WTC11 (cell line): ENCODE measurements around the gene LRFN2. TPM values are rescaled to one million over a fixed set of nuclear protein-coding genes. Genes with fewer than 3 reads are reported as not detected.

ENCODE experiments used
- ATAC-seq: fragments of 200-7000 bp; cut with Tn5 transposase; 2 replicates; pipeline ENCODE4 v1.10.0; 2021; ENCODE audit warnings: mild to moderate bottlenecking, moderate library complexity
- CTCF ChIA-PET: fragments of 300-600 bp; sonication (Branson Sonifier 250); formaldehyde crosslinking; loops from one replicate; lab custom pipeline; 2021; ENCODE audit warnings: antibody characterized with exemption; lab: Charles Lee
- POLR2A ChIA-PET: fragments of 350-600 bp; sonication (Branson Sonifier 250); formaldehyde crosslinking; loops from one replicate; lab custom pipeline; 2021; ENCODE audit warnings: antibody characterized with exemption; lab: Charles Lee
- DNase-seq: peaks from one replicate; pipeline ENCODE4 v3.0.0; 2021; ENCODE audit warnings: low spot score
- H3K27ac Mint-ChIP-seq: 2 replicates; pipeline ENCODE4 v1.8.0; 2021; ENCODE audit warnings: mixed read lengths
- H3K27me3 Mint-ChIP-seq: 2 replicates; pipeline ENCODE4 v1.8.0; 2021; ENCODE audit warnings: low read depth, mild to moderate bottlenecking, moderate library complexity, mixed read lengths
- H3K36me3 Mint-ChIP-seq: 2 replicates; pipeline ENCODE4 v1.8.0; 2021; ENCODE audit warnings: mixed read lengths
- H3K4me1 Mint-ChIP-seq: 2 replicates; pipeline ENCODE4 v1.8.0; 2022; ENCODE audit warnings: mixed read lengths
- H3K4me3 Mint-ChIP-seq: 2 replicates; pipeline ENCODE4 v1.8.0; 2021; ENCODE audit warnings: mild to moderate bottlenecking, moderate library complexity, mixed read lengths
- H3K9me3 Mint-ChIP-seq: 2 replicates; pipeline ENCODE4 v1.8.0; 2021; ENCODE audit warnings: mixed read lengths
- ATF2 ChIP-seq: sonication (generic); formaldehyde crosslinking; IDR thresholded peaks from 2 replicates; pipeline ENCODE4 v1.8.1; 2022; ENCODE audit warnings: low read depth, missing genetic modification reagents, borderline replicate concordance
- CBFB ChIP-seq: sonication (generic); formaldehyde crosslinking; IDR thresholded peaks from 2 replicates; pipeline ENCODE4 v1.8.1; 2022; ENCODE audit warnings: mild to moderate bottlenecking, low read depth, missing genetic modification reagents
- ERG ChIP-seq: fragments of 250-450 bp; sonication (Bioruptor Pico); IDR thresholded peaks from 2 replicates; pipeline ENCODE4 v1.8.0; 2021; ENCODE audit warnings: mild to moderate bottlenecking
- GTF2I ChIP-seq: fragments of 250-450 bp; sonication (Bioruptor Pico); conservative IDR thresholded peaks from 2 replicates; pipeline ENCODE4 v1.4.0; 2021; ENCODE audit warnings: mild to moderate bottlenecking
- HMGA2 ChIP-seq: fragments of 250-450 bp; sonication (Bioruptor Pico); IDR thresholded peaks from 2 replicates; pipeline ENCODE4 v1.4.0; 2021; ENCODE audit warnings: mild to moderate bottlenecking, moderate library complexity
- IRF1 ChIP-seq: sonication (generic); formaldehyde crosslinking; IDR thresholded peaks from 2 replicates; pipeline ENCODE4 v1.8.0; 2023; ENCODE audit warnings: missing genetic modification reagents
- JAZF1 ChIP-seq: fragments of 250-450 bp; sonication (Bioruptor Pico); IDR thresholded peaks from 2 replicates; pipeline ENCODE4 v1.9.0; 2021; ENCODE audit warnings: moderate library complexity, mild to moderate bottlenecking, inconsistent platforms
- KAT7 ChIP-seq: sonication (generic); formaldehyde crosslinking; IDR thresholded peaks from 2 replicates; pipeline ENCODE4 v1.8.1; 2023; ENCODE audit warnings: missing genetic modification reagents, mild to moderate bottlenecking, borderline replicate concordance
- NFE2L1 ChIP-seq: sonication (generic); formaldehyde crosslinking; IDR thresholded peaks from 2 replicates; pipeline ENCODE4 v1.8.1; 2023; ENCODE audit warnings: missing genetic modification reagents
- NR2C2 ChIP-seq: sonication (generic); formaldehyde crosslinking; IDR thresholded peaks from 2 replicates; pipeline ENCODE4 v1.8.0; 2022; ENCODE audit warnings: mild to moderate bottlenecking, missing genetic modification reagents
- PREB ChIP-seq: sonication (generic); formaldehyde crosslinking; IDR thresholded peaks from 2 replicates; pipeline ENCODE4 v1.8.1; 2022; ENCODE audit warnings: mild to moderate bottlenecking, missing genetic modification reagents, moderate library complexity, borderline replicate concordance
- SOX15 ChIP-seq: fragments of 250-450 bp; sonication (Bioruptor Pico); IDR thresholded peaks from 2 replicates; pipeline ENCODE4 v1.9.0; 2021; ENCODE audit warnings: mild to moderate bottlenecking
- STAT6 ChIP-seq: sonication (generic); formaldehyde crosslinking; conservative IDR thresholded peaks from 2 replicates; pipeline ENCODE4 v1.8.1; 2023; ENCODE audit warnings: mild to moderate bottlenecking, low read depth, missing genetic modification reagents, moderate library complexity
- TCF7 ChIP-seq: sonication (generic); formaldehyde crosslinking; IDR thresholded peaks from 2 replicates; pipeline ENCODE4 v1.8.0; 2022; ENCODE audit warnings: mild to moderate bottlenecking, low read depth, missing genetic modification reagents, moderate library complexity
- USF2 ChIP-seq: sonication (generic); formaldehyde crosslinking; IDR thresholded peaks from 2 replicates; pipeline ENCODE4 v1.8.1; 2023; ENCODE audit warnings: mild to moderate bottlenecking, missing genetic modification reagents, moderate library complexity
- ZNF219 ChIP-seq: sonication (generic); formaldehyde crosslinking; IDR thresholded peaks from 2 replicates; pipeline ENCODE4 v1.8.0; 2023; ENCODE audit warnings: missing genetic modification reagents, mild to moderate bottlenecking, borderline replicate concordance
- ZNF396 ChIP-seq: fragments of 250-450 bp; sonication (Bioruptor Pico); IDR thresholded peaks from 2 replicates; pipeline ENCODE4 v1.8.0; 2021; ENCODE audit warnings: mild to moderate bottlenecking, moderate library complexity, borderline replicate concordance
- ZNF512 ChIP-seq: sonication (generic); formaldehyde crosslinking; IDR thresholded peaks from 2 replicates; pipeline ENCODE4 v1.8.1; 2022; ENCODE audit warnings: missing genetic modification reagents, borderline replicate concordance
- total RNA-seq: library from RNA; stranded (reverse); gene quantifications from 3 replicates; pipeline ENCODE4 v1.2.3, GENCODE V29; 2021

LRFN2 gene
- total RNA-seq, 1 experiment from 2014 or later: 1.6 TPM

DNA sequence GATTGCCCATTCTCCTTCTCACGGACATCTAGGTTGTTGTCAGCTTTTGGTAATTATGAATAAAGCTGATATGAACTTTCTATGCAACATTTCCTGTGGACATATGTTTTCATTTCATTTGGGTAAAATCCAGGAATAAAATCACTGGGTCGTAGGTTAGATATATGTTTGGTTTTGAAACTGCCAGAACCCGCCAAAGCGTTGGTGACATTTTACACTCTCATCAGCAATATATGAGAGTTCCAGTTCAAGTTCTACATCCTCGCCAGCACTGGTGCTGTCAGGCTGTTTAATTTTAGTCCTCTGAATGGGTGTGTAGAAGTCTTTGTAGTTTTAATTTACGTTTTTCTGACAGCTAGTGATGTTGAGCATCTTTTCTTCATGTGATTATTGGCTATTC is 27.5 kb upstream of the LRFN2 start:
- ChIA-PET POLR2A (no interaction called here), CTCF (interaction anchor here (0.8 kb wide), 1 partner anchor 27 kb away, joined by 3 read pairs; the partner anchor contains the start of gene LRFN2)
- DNase-seq (no peak), ATAC-seq (no peak)
- Mint-ChIP-seq H3K4me3 (no peak overlapping the region), H3K36me3 (no peaks in the 10 kb centered on the region)
- no peak for TF ChIP-seq TCF7 (CRISPR knock-in tag)
- no peak for TF ChIP-seq GTF2I (CRISPR knock-in tag)
- no peak for TF ChIP-seq STAT6 (CRISPR knock-in tag)
- TF ChIP-seq ZNF396: no peak
- no peak for TF ChIP-seq NFE2L1 (CRISPR knock-in tag)
- TF ChIP-seq CBFB (CRISPR knock-in tag): no peak
- TF ChIP-seq ERG (CRISPR knock-in tag): no peak
- no peak for TF ChIP-seq ZNF512
- no peak for TF ChIP-seq ZNF219 (CRISPR knock-in tag)
- TF ChIP-seq USF2 (CRISPR knock-in tag): no peak
- TF ChIP-seq JAZF1 (CRISPR knock-in tag): no peak
- TF ChIP-seq HMGA2 (CRISPR knock-in tag): no peak
- no peak for TF ChIP-seq IRF1 (CRISPR knock-in tag)
- no peak for TF ChIP-seq PREB
- TF ChIP-seq SOX15: no peak
- TF ChIP-seq, all 79 proteins: peak for 0
- H3K4me1 Mint-ChIP-seq: peaks cover 4% of the 10 kb centered on the region; the same call in 1 of the 2 replicates
- H3K27ac Mint-ChIP-seq: no peak overlapping the region
- H3K27me3 Mint-ChIP-seq: no peaks in the 10 kb centered on the region; the same call in 1 of the 2 replicates
- H3K9me3 Mint-ChIP-seq: no peaks in the 10 kb centered on the region

- DNase-seq: no peak
- Mint-ChIP-seq H3K36me3 (no peaks in the 10 kb centered on the region), H3K27ac (no peak overlapping the region), H3K27me3 (no peaks in the 10 kb centered on the region; the same call in 1 of the 2 replicates), H3K4me3 (no peak overlapping the region), H3K9me3 (no peaks in the 10 kb centered on the region), H3K4me1 (peaks cover 4% of the 10 kb centered on the region; the same call in 1 of the 2 replicates)
- CTCF ChIA-PET: interaction anchor here (1.6 kb wide), 1 partner anchor 24 kb away, joined by 4 read pairs; the partner anchor contains the start of gene LRFN2
- no peak for TF ChIP-seq KAT7 (CRISPR knock-in tag)
- TF ChIP-seq ATF2 (CRISPR knock-in tag): no peak
- no peak for TF ChIP-seq JAZF1 (CRISPR knock-in tag)
- no peak for TF ChIP-seq NR2C2
- no peak for ATAC-seq
- POLR2A ChIA-PET: no interaction called here
Observed at GRCh38 chr6:40611912-40612311, 24.7 kb upstream of the LRFN2 start.
